Measurements from ENCODE around the gene DDX3Y. TPM values are rescaled to one million over a fixed set of nuclear protein-coding genes. Genes with fewer than 3 reads are reported as not detected.

Gene DDX3Y
- total RNA-seq = under 0.01 and 66.3 TPM in 2 replicates

DNA sequence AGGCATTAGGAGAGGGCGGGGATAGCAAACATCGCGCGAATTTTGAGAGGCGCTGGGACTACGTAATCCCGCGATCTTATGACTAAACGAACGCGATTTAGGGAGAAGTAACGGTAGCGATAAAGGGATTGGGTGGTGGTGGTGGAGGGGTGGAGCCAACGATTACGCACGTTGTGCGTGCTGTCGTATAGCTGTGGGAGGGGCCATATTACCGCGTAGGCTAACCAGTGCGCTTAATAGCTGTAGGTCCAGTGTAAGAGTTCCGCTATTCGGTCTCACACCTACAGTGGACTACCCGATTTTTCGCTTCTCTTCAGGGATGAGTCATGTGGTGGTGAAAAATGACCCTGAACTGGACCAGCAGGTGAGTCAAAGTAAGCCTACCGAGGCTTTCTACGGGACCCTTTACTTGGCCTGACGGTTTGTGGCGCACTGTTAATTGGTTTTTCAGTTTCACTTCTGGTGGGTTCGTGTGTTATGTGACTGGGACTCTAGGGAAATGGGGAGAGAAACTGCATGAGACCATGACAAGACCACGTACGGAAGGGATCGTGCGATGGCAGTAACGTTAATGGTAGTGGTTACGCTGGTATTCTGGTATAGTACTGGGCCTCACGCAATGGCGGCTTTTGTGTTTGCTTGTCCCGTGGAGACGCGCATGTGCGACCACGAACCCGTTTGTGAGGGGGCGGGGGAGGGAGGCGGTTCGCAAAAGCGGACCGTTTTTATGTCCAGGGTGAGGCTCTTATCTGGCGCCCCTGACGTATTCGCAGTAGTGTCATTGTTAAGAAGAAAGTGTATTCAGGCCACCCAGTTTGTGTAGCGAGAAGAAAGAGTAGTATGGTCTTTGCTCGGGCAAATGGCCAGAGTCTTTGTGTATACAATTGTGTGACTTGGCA is at the start of gene DDX3Y:
Gene DDX3Y, plus strand, starts transcription at position 251 of the 899 bp plus-strand sequence. Its CDS starts 69 bp downstream, at position 320.
- peak within 1 kb of the TSS; percentile 75 for H3K4me3 ChIP-seq (ENCODE audit: low read depth, low read length)
- no peaks in the 10 kb centered on the region for H3K36me3 ChIP-seq (ENCODE audit: control insufficient read depth, insufficient read depth, low read length)
- no peak for TF ChIP-seq CTCF (IDR thresholded peaks at IDR 0.05; ENCODE audit: insufficient read depth, low read length, severe bottlenecking)
- DNase-seq (ENCODE audit: low read depth) (peak; percentile 90), FAIRE-seq (no peak)
- no peaks in the 10 kb centered on the region for H3K27me3 ChIP-seq (ENCODE audit: control insufficient read depth, insufficient read depth, low read length)

DNA sequence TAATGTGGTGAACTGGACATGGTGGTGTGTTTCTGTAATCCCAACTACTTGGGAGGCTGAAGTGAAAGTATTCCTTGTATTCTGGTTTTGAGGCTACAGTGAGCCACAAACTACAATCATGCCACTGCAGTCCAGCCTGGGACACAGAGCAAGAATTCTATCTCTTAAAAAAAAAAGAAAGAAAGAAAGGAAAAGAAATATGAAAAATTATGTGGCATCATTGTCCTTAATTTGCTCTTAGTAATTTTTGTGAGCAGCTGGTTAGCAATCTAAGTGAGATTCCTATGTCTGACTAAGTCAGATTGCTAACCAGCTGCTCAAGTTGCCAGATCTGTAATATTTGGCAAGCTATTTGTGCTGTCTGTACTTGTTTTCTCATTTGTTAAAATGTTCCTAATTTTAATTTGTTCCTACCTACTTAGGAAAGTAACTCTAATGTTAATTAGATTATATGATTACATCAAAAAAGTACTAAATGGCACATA is 48.8 kb upstream of the DDX3Y start:
- Histone ChIP-seq H3K36me3 (ENCODE audit: control insufficient read depth, insufficient read depth, low read length) (peaks cover 5% of the 10 kb centered on the region), H3K27me3 (ENCODE audit: control insufficient read depth, insufficient read depth, low read length) (no peaks in the 10 kb centered on the region), H3K4me3 (ENCODE audit: low read depth, low read length) (no peak overlapping the region)
- FAIRE-seq = no peak
- DNase-seq (ENCODE audit: low read depth) = peak; percentile 22
- TF ChIP-seq CTCF (IDR thresholded peaks at IDR 0.05; ENCODE audit: insufficient read depth, low read length, severe bottlenecking) = no peak

GRCh38 chrY:12867960-12868359 is 36.7 kb upstream of the DDX3Y start:
- Histone ChIP-seq H3K27me3 (ENCODE audit: control insufficient read depth, insufficient read depth, low read length) (no peaks in the 10 kb centered on the region), H3K4me3 (ENCODE audit: low read depth, low read length) (no peak overlapping the region), H3K36me3 (ENCODE audit: control insufficient read depth, insufficient read depth, low read length) (no peaks in the 10 kb centered on the region)
- DNase-seq (ENCODE audit: low read depth) = no peak
- no peak for FAIRE-seq
- TF ChIP-seq CTCF (IDR thresholded peaks at IDR 0.05; ENCODE audit: insufficient read depth, low read length, severe bottlenecking) = no peak

GRCh38 chrY:12896973-12897372 is 7.7 kb upstream of the DDX3Y start:
- Histone ChIP-seq H3K4me3 (ENCODE audit: low read depth, low read length) (no peak overlapping the region), H3K36me3 (ENCODE audit: control insufficient read depth, insufficient read depth, low read length) (no peaks in the 10 kb centered on the region), H3K27me3 (ENCODE audit: control insufficient read depth, insufficient read depth, low read length) (no peaks in the 10 kb centered on the region)
- FAIRE-seq = no peak
- TF ChIP-seq CTCF (IDR thresholded peaks at IDR 0.05; ENCODE audit: insufficient read depth, low read length, severe bottlenecking) = no peak
- DNase-seq (ENCODE audit: low read depth) = peak; percentile 83

- no peaks in the 10 kb centered on the region for H3K36me3 ChIP-seq (ENCODE audit: control insufficient read depth, insufficient read depth, low read length)
- DNase-seq (ENCODE audit: low read depth) (no peak), FAIRE-seq (no peak)
- no peak overlapping the region for H3K4me3 ChIP-seq (ENCODE audit: low read depth, low read length)
- no peaks in the 10 kb centered on the region for H3K27me3 ChIP-seq (ENCODE audit: control insufficient read depth, insufficient read depth, low read length)
- TF ChIP-seq CTCF (IDR thresholded peaks at IDR 0.05; ENCODE audit: insufficient read depth, low read length, severe bottlenecking) = no peak
These were observed 6.1 kb upstream of the DDX3Y start for GRCh38 chrY:12898604-12899003.
